H1 (cell line): ENCODE results near the gene PDZD8. TPM values are rescaled to one million over a fixed set of nuclear protein-coding genes. Genes with fewer than 3 reads are reported as not detected.

ENCODE experiments used
- CTCF ChIA-PET: fragments of 300-600 bp; sonication (Branson Sonifier 250); formaldehyde crosslinking; loops from one replicate; lab custom pipeline; 2021; ENCODE audit not compliant: partially characterized antibody; lab: Charles Lee
- POLR2A ChIA-PET: fragments of 300-600 bp; sonication (Branson Sonifier 250); formaldehyde crosslinking; loops from one replicate; lab custom pipeline; 2021; ENCODE audit warnings: inconsistent platforms; ENCODE audit not compliant: partially characterized antibody; lab: Charles Lee
- DNase-seq, 2 experiments: peaks; one replicate each; pipeline versions ENCODE4 v3.0.0 to v3.0.0-alpha.2; 2010 to 2022; ENCODE audit warnings: low spot score in 2 of 2, low read depth in 1 of 2, mixed read lengths in 1 of 2
- FAIRE-seq: peaks from 2 replicates; lab custom pipeline; 2011; peaks lifted over from hg19 to GRCh38; lab: Jason Lieb, UNC
- H2AFZ ChIP-seq: 2 replicates; pipeline ENCODE4 v1.8.1; 2012; ENCODE audit warnings: low read length, inconsistent platforms
- H2AK5ac ChIP-seq: 2 replicates; pipeline ENCODE4 v1.6.1; 2013; ENCODE audit warnings: low read depth, low read length
- H2BK120ac ChIP-seq: replicated peaks from 2 replicates; pipeline ENCODE3; 2013; ENCODE audit warnings: low read depth, low read length, inconsistent platforms
- H2BK12ac ChIP-seq: 2 replicates; pipeline ENCODE4 v1.6.1; 2013; ENCODE audit warnings: low read depth, low read length
- H2BK15ac ChIP-seq: 2 replicates; pipeline ENCODE4 v1.6.1; 2013; ENCODE audit warnings: low read length
- H2BK20ac ChIP-seq: 2 replicates; pipeline ENCODE4 v1.6.1; 2013; ENCODE audit warnings: low read length
- H2BK5ac ChIP-seq: 2 replicates; pipeline ENCODE4 v1.6.1; 2013; ENCODE audit warnings: low read depth, low read length
- H3K14ac ChIP-seq: 2 replicates; pipeline ENCODE4 v1.6.1; 2013; ENCODE audit warnings: inconsistent platforms; ENCODE audit not compliant: insufficient read length
- H3K18ac ChIP-seq: 2 replicates; pipeline ENCODE4 v1.6.1; 2013; ENCODE audit warnings: low read length; ENCODE audit errors: extremely low read depth
- H3K23ac ChIP-seq: 2 replicates; pipeline ENCODE4 v1.6.1; 2013; ENCODE audit warnings: inconsistent platforms; ENCODE audit not compliant: insufficient read length
- H3K23me2 ChIP-seq: 2 replicates; pipeline ENCODE4 v1.6.1; 2013; ENCODE audit warnings: low read depth, low read length
- H3K27ac ChIP-seq: 2 replicates; pipeline ENCODE4 v1.6.1; 2011; ENCODE audit warnings: low read depth, low read length, inconsistent platforms
- H3K27me3 ChIP-seq, 4 experiments: replicated peaks in 1 of 4; 1 replicate in 1 of 4; 2 replicates in 3 of 4; pipeline versions ENCODE4 v1.6.1 to v1.8.1; 2011 to 2013; ENCODE audit warnings: low read length in 3 of 4, mild to moderate bottlenecking in 3 of 4, inconsistent platforms in 2 of 4, mixed read lengths in 2 of 4, moderate library complexity in 1 of 4; ENCODE audit not compliant: control insufficient read depth in 3 of 4, insufficient read depth in 3 of 4; ENCODE audit errors: extremely low read depth in 1 of 4
- H3K36me3 ChIP-seq, 4 experiments: 2 replicates each; pipeline versions ENCODE4 v1.6.1 to v1.8.1; 2011 to 2013; ENCODE audit warnings: mild to moderate bottlenecking in 4 of 4, low read length in 3 of 4, moderate library complexity in 2 of 4, control low read depth in 1 of 4, inconsistent platforms in 1 of 4; ENCODE audit not compliant: insufficient read depth in 4 of 4, control insufficient read depth in 2 of 4
- H3K4ac ChIP-seq: replicated peaks from 2 replicates; pipeline ENCODE3; 2013; ENCODE audit warnings: low read length, low read depth, mixed read lengths, inconsistent platforms; ENCODE audit not compliant: insufficient read length
- H3K4me1 ChIP-seq, 4 experiments: replicated peaks in 1 of 4; 1 replicate in 1 of 4; 2 replicates in 3 of 4; pipeline versions ENCODE4 v1.6.1 to v1.8.1; 2011 to 2013; ENCODE audit warnings: low read length in 3 of 4, inconsistent platforms in 2 of 4, mixed read lengths in 1 of 4; ENCODE audit not compliant: insufficient read depth in 4 of 4, control insufficient read depth in 3 of 4
- H3K4me2 ChIP-seq, 2 experiments: 2 replicates each; pipeline versions ENCODE4 v1.6.1 to v1.8.1; 2011 to 2013; ENCODE audit warnings: low read depth in 2 of 2, low read length in 2 of 2, control low read depth in 1 of 2, inconsistent platforms in 1 of 2, mild to moderate bottlenecking in 1 of 2; ENCODE audit not compliant: insufficient read depth in 1 of 2
- H3K4me3 ChIP-seq, 4 experiments: fragments of 200-600, 300-600 bp in 1 of 4; sonication (generic), shearing (Covaris generic), sonication (Bioruptor Twin) in 1 of 4; 2 replicates each; pipeline versions ENCODE4 v1.5.1 to v1.8.1; 2011 to 2016; ENCODE audit warnings: low read length in 4 of 4, low read depth in 3 of 4, control low read depth in 2 of 4, inconsistent platforms in 2 of 4, mild to moderate bottlenecking in 2 of 4, mixed read lengths in 1 of 4, moderate library complexity in 1 of 4; ENCODE audit not compliant: insufficient read depth in 2 of 4; ENCODE audit errors: extremely low read depth in 1 of 4
- H3K56ac ChIP-seq: replicated peaks from 2 replicates; pipeline ENCODE3; 2013; ENCODE audit warnings: low read depth, mild to moderate bottlenecking, mixed read lengths, low read length, inconsistent platforms; ENCODE audit not compliant: insufficient read length
- H3K79me1 ChIP-seq: 2 replicates; pipeline ENCODE4 v1.6.1; 2013; ENCODE audit warnings: low read depth, low read length, control low read depth
- H3K79me2 ChIP-seq, 2 experiments: 2 replicates each; pipeline versions ENCODE4 v1.6.1 to v1.8.1; 2012 to 2013; ENCODE audit warnings: low read length in 2 of 2, mild to moderate bottlenecking in 2 of 2, inconsistent platforms in 1 of 2; ENCODE audit not compliant: insufficient read depth in 2 of 2, control insufficient read depth in 1 of 2
- H3K9ac ChIP-seq, 4 experiments: replicated peaks in 1 of 4; 1 replicate in 1 of 4; 2 replicates in 3 of 4; pipeline versions ENCODE4 v1.6.1 to v1.8.1; 2011 to 2013; ENCODE audit warnings: low read depth in 3 of 4, low read length in 3 of 4, control low read depth in 2 of 4, mild to moderate bottlenecking in 2 of 4, moderate library complexity in 2 of 4, inconsistent platforms in 1 of 4; ENCODE audit errors: extremely low read depth in 1 of 4
- H3K9me3 ChIP-seq, 2 experiments: 2 replicates each; pipeline versions ENCODE4 v1.6.1 to v1.8.1; 2012 to 2013; ENCODE audit warnings: mild to moderate bottlenecking in 2 of 2, moderate library complexity in 2 of 2, control low read depth in 1 of 2, inconsistent platforms in 1 of 2, low read depth in 1 of 2, low read length in 1 of 2, mixed read lengths in 1 of 2; ENCODE audit not compliant: insufficient read depth in 2 of 2
- H4K20me1 ChIP-seq, 2 experiments: replicated peaks in 1 of 2; 2 replicates each; pipeline versions ENCODE3 to v1.8.1; 2011 to 2013; ENCODE audit warnings: inconsistent platforms in 2 of 2, low read length in 2 of 2, mild to moderate bottlenecking in 1 of 2; ENCODE audit not compliant: insufficient read depth in 2 of 2, control insufficient read depth in 1 of 2
- H4K5ac ChIP-seq: 2 replicates; pipeline ENCODE4 v1.6.1; 2013; ENCODE audit warnings: low read length, low read depth, mixed read lengths, inconsistent platforms; ENCODE audit not compliant: insufficient read length
- H4K8ac ChIP-seq: 2 replicates; pipeline ENCODE4 v1.8.0; 2013; ENCODE audit warnings: mild to moderate bottlenecking, moderate library complexity, low read length, inconsistent platforms; ENCODE audit not compliant: insufficient read depth; ENCODE audit errors: extremely low read depth
- H4K91ac ChIP-seq: replicated peaks from 2 replicates; pipeline ENCODE3; 2013; ENCODE audit warnings: low read length, mixed read lengths, inconsistent platforms; ENCODE audit not compliant: insufficient read length
- CHD1 ChIP-seq: IDR thresholded peaks from 2 replicates; pipeline ENCODE4 v1.6.1; 2012; ENCODE audit warnings: low read depth, low read length, improper control_type of control experiment
- EP300 ChIP-seq, 2 experiments: IDR thresholded peaks; 1 replicate in 1 of 2; 2 replicates in 1 of 2; pipeline ENCODE4 v1.6.1; 2011 to 2012; ENCODE audit warnings: low read depth in 2 of 2, low read length in 2 of 2, mild to moderate bottlenecking in 2 of 2, borderline replicate concordance in 1 of 2, inconsistent platforms in 1 of 2, moderate library complexity in 1 of 2
- RBBP5 ChIP-seq: IDR thresholded peaks from 2 replicates; pipeline ENCODE4 v1.7.1; 2012; ENCODE audit warnings: low read depth, mild to moderate bottlenecking, inconsistent platforms, low read length, moderate library complexity, borderline replicate concordance
- SAP30 ChIP-seq: fragments of 300-600 bp; sonication (generic); IDR thresholded peaks from 2 replicates; pipeline ENCODE4 v1.7.1; 2012; ENCODE audit warnings: low read length, moderate library complexity, mild to moderate bottlenecking, inconsistent platforms; ENCODE audit not compliant: insufficient read depth, insufficient replicate concordance
- SIN3A ChIP-seq, 2 experiments: IDR thresholded peaks in 1 of 2; conservative IDR thresholded peaks in 1 of 2; 2 replicates each; pipeline ENCODE4 v1.6.1; 2011 to 2012; ENCODE audit warnings: low read length in 2 of 2, improper control_type of control experiment in 1 of 2, low read depth in 1 of 2, mild to moderate bottlenecking in 1 of 2
- ZNF274 ChIP-seq: IDR thresholded peaks from 2 replicates; pipeline ENCODE4 v1.7.0; 2012; ENCODE audit warnings: low read length, borderline replicate concordance; ENCODE audit errors: extremely low read depth
- whole genome bisulfite sequencing, 2 experiments: shearing (Covaris generic) in 1 of 2; methylation state at CpG; one replicate each; pipeline versions ENCODE4 v1.1.6 to v1.1.7; 2013 to 2015; ENCODE audit warnings: low lambda C conversion rate in 2 of 2, mixed read lengths in 2 of 2, inconsistent platforms in 1 of 2, low coverage in 1 of 2, missing lambda C conversion rate in 1 of 2; ENCODE audit not compliant: insufficient replicate concordance in 2 of 2, insufficient coverage in 1 of 2, insufficient read length in 1 of 2; ENCODE audit errors: extremely low coverage in 1 of 2, missing lambda C conversion rate in 1 of 2; 5-methylcytosine and 5-hydroxymethylcytosine counted together
- polyA plus RNA-seq, 7 experiments: library from polyadenylated mRNA; depleted of rRNA in 3 of 7; stranded (reverse) in 5 of 7; unstranded in 2 of 7; fragments of >200 nt in 5 of 7; fragments of 200-250 nt in 2 of 7; gene quantifications; 1 replicate in 5 of 7; 2 replicates in 1 of 7; 4 replicates in 1 of 7; pipeline versions ENCODE4 v1.2.1 to v1.2.3, GENCODE V29; 2011 to 2013; ENCODE audit warnings: missing spikeins in 2 of 7, mixed read lengths in 2 of 7
- total RNA-seq: library from RNA; stranded (reverse); fragmentation: NEBNext Ultra II Directional; extraction: Animal tissue kit (Norgen Biotek cat#: 25700); gene quantifications from 2 replicates; pipeline ENCODE4 v1.2.1, GENCODE V29; 2021

The PDZD8 gene
- total and polyA plus RNA-seq, 2 of the 8 experiments (the other 6 are each of a cell fraction or from before 2014, with no cell fraction given) = 10.9 to 50.1 TPM

DNA sequence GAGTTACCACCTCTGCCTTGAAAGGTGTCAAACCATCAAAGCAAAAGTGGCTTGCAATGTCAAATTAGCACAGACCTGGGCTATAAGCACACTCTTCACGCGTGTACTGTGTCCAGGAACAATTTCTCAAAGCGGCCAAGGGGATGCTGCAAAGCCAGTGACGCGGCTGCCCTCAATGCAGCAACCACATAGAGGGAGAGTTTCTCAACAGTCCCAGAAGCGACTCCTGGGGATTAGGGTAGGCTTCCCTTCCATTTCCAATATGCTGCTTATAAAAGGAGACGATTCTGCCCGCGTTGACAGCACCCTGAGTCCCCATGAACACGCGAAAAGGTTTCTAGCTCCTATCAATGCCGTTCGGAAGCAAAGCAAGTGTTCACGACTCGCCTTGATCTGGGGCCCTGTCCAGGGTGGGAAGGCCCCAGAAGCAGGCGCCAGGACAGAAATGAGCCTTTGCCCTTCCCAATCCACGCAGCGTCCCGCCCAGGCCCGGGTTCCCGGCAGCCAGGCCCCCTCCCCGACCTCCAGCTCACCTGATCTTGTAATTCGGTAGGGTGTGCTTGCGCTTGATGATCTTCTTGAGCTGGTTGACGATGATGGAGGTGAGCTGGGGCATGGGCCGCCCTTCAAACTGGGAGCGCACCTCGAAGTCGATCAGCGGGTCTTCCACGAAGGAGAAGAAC is 1.3 kb downstream of the PDZD8 start:
- Histone ChIP-seq H2AK5ac (no peak overlapping the region), H2AFZ (no peak overlapping the region), H3K9me3 (no peaks in the 10 kb centered on the region), H3K4me1 (peaks cover 3 to 8% (median 5%) of the 10 kb centered on the region in 4 experiments; a peak in 5 of 7 replicates), H3K4me2 (peak overlapping the region; percentile 76 to 99), H2BK20ac (no peak overlapping the region), H2BK12ac (no peak overlapping the region; the same call in 1 of the 2 replicates), H3K56ac (peak overlapping the region; percentile 8), H3K23me2 (peaks cover 16% of the 10 kb centered on the region), H3K79me2 (peaks cover 7 to 56% of the 10 kb centered on the region in 2 experiments; a peak in 3 of 4 replicates), H3K4ac (no peak overlapping the region), H3K9ac (peak overlapping the region in 3 of 4 experiments; percentile 36 to 70 (median 68); a peak in 4 of 7 replicates), H4K8ac (no peak overlapping the region), H3K79me1 (peaks cover 2% of the 10 kb centered on the region; the same call in 1 of the 2 replicates), H3K18ac (no peak overlapping the region; the same call in 1 of the 2 replicates), H3K4me3 (peak overlapping the region; percentile 75 to 94 (median 87)), H4K91ac (no peak overlapping the region), H3K36me3 (no peaks in the 10 kb centered on the region), H2BK15ac (no peak overlapping the region), H4K5ac (no peak overlapping the region), H3K27me3 (peaks cover 0 to 16% (median 4%) of the 10 kb centered on the region in 4 experiments; a peak in 3 of 7 replicates), H3K27ac (no peak overlapping the region), H3K14ac (no peak overlapping the region), H4K20me1 (peaks cover 14 to 16% of the 10 kb centered on the region in 2 experiments), H3K23ac (no peak overlapping the region), H2BK5ac (no peak overlapping the region), H2BK120ac (no peak overlapping the region)
- 4% methylated on average over 31 of the region's 31 CpGs; no CpG with 5 or more reads in 1 of the 2 experiments for WGBS, 2 experiments
- TF ChIP-seq CHD1 (no peak), SIN3A (conservative IDR thresholded peaks at IDR 0.05 in 1 of 2, IDR thresholded peaks at IDR 0.05 in 1 of 2; ENCODE audit: low read depth in 1 of 2, low read length in 2 of 2) (0 out of 4 replicates have a peak, but pooled peaks of 1 of the 2 experiments have one; percentile 41), RBBP5 (0 out of 2 replicates have a peak, but pooled peaks have one; percentile 17), EP300 (IDR thresholded peaks at IDR 0.05; ENCODE audit: borderline replicate concordance in 1 of 2, low read depth in 2 of 2, low read length in 2 of 2) (no peak), ZNF274 (no peak), SAP30 (peak; percentile 41)
- ChIA-PET CTCF (interaction anchor here (0.5 to 0.9 kb wide), 2 partner anchors 125 to 159 kb away, joined by 3 read pairs; no protein-coding TSS in a partner anchor), POLR2A (interaction anchor here (0.7 to 1.5 kb wide), 3 partner anchors 19 to 32 kb away, joined by 3 read pairs; no protein-coding TSS in a partner anchor)
- FAIRE-seq (no peak), DNase-seq (no peak)
